HG02884 (cell line): ENCODE data around the gene FAM168B.

Source experiments
- ATAC-seq: cut with Tn5 transposase; IDR thresholded peaks from one replicate; pipeline ENCODE4 v1.9.1; 2021; ENCODE audit warnings: mild to moderate bottlenecking, moderate library complexity; ENCODE audit not compliant: unreplicated experiment

FAM168B gene

DNA sequence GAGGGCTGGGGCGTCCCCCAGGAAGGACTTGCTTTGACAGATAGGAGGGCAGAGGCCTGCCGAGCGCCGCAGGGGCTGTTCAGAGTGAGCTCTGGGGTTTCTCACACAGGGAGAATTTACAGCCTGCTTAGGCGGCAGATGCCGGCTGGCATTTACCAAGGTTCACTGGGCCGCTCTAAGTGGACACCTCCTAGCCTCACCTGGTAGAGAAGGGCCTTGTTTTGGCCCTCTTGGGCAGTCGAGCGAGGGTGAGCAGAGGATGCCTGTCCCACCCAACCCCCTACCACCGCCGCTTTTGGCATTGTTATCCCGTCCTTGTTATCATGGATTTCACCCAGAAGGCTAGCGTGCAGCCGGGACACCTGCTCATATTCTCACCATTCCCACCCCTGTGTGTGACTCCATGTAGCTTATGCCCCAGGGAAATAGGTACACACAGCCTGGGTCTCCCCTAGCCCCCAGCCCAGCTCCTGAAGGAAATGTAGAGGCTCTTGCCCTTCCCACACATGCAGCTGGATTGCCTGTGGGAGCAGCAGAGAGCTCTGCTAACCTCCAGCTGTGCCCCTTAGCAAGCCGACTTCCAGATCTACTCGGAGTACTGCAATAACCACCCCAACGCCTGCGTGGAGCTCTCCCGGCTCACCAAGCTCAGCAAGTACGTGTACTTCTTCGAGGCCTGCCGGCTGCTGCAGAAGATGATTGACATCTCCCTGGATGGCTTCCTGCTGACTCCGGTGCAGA is 52.4 kb downstream of the FAM168B start:
- no peak for ATAC-seq

DNA sequence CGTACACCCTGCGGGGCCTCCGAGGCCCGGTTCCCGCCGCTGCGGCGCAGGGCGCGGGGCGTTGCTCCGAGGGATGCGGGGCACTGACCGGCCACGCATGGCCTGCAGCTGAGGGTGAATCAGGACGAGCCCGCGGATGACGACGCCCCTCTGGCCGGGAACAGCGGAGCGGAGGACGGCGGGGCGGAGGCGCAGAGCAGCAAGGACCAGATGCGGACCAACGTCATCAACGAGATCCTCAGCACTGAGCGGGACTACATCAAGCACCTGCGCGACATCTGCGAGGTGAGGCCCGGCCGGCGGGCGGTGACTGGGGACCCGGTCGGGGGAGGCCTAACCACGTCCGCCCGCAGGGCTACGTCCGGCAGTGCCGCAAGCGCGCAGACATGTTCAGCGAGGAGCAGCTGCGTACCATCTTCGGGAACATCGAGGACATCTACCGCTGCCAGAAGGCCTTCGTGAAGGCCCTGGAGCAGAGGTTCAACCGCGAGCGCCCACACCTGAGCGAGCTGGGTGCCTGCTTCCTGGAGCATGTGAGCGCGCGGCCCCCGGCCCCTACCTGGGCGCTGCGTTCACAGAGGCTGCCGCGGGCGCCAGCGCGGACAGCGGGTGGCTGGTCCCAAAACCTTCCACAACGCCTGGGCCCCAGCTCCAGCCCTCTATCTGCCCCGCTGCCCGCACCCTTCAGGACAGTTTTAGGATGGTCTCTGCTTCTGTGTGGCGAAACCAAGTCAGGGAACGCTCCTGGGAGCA is 53.2 kb downstream of the FAM168B start:
- ATAC-seq: no peak

DNA sequence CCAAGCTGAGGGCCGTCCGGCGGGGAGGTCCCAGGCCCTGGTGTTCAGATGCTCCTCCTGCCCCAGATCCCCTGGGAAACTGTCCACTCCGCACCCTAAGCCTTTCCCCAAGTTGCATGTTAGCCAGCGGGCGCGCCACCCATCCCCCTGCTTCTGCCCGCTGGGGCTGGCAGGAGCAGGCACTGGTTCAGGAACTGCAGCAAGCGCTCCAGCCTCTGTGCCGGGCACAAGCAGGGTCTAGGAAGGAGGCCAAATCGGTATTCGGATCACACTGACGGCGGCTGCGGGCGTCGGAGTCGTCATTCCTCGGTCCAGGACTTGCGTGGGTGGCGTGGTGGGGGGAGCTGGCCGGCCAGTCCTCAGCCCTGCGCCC is 53.7 kb downstream of the FAM168B start:
- no peak for ATAC-seq

DNA sequence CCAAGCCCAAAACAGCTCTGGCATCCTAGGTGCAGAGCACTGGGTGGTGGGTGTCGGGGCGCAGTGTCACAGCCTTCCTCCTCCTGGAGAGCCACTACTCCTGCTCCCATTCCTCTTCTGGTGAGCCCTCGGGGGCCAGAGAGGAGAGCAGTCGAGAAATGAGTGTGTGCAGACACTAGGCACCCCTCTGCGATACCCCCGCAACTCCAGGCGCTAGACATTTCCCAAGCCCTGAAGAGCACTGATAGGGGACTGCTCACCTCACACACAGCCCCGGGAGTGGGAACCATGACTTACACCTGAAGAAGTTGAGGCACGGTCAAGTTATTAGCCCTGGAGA is 54.2 kb downstream of the FAM168B start:
- no peak for ATAC-seq

DNA sequence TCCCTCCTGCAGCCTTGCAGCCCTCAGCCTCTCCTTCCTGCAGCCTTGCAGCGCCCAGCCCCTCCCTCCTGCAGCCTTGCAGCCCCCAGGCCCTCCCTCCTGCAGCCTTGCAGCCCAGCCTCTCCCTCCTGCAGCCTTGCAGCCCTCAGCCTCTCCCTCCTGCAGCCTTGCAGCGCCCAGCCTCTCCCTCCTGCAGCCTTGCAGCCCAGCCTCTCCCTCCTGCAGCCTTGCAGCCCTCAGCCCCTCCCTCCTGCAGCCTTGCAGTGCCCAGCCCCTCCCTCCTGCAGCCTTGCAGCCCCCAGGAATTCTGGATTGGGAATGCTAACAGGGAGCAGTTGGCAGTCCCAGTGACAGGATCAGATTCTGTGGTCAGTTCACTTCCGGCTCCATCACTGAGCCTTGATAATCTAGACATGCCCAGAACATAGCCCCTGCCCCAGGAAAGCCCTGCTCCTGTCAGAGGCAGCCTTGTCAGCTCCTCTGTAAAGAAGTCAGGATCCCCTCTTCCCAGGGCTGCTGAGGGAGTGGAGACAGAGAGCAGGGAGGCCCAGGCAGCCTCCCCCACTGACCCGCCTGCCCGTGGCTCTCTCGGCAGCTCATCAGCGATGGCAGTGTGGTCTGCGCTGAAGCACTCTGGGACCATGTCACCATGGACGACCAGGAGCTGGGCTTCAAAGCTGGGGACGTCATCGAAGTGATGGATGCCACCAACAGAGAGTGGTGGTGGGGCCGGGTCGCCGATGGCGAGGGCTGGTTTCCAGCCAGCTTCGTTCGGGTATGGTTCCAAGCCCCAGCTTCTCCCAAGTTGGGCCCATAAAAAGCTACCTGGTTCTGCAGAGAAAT is 54.8 kb downstream of the FAM168B start:
- ATAC-seq: no peak

DNA sequence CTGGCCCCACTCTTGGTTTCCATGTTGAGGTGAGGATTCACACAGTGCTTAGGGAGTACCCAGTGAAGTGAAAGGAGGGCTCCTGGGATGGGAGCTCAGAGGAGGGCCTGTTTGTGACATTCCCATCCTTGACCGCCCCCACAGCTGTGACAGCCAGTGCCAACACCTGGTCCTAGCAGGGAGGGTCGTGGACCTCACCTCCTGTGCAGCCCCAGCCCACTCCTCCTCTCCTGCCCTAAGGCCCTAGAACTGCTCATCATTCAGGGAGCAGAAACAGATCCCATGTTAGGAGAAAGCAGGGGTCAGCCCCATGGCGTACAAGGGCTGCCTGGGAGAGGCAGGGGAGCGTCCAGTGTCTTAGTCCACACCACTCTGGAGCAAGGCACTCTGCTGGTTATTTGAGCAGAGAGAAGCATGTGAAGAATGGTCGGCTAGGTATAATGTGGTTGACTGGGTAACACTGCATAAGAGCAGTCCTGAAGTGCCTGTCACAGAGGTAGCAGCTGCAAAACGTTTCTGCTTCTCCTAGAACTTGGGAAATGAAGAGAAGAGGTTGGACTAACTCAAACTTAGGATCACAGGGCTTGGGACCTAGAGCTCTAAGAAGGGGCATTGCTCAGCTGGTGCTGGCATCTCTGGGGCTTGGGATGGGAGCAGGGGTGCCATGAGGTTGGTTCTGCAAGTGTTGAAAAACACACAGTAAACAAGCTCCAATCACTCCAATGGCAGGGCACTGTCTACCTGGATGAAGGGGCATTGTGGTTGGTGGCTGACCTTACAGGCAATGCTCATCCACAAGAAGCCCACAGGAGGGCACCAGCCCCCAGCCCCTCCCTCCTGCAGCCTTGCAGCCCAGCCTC is 55.6 kb downstream of the FAM168B start:
- no peak for ATAC-seq

DNA sequence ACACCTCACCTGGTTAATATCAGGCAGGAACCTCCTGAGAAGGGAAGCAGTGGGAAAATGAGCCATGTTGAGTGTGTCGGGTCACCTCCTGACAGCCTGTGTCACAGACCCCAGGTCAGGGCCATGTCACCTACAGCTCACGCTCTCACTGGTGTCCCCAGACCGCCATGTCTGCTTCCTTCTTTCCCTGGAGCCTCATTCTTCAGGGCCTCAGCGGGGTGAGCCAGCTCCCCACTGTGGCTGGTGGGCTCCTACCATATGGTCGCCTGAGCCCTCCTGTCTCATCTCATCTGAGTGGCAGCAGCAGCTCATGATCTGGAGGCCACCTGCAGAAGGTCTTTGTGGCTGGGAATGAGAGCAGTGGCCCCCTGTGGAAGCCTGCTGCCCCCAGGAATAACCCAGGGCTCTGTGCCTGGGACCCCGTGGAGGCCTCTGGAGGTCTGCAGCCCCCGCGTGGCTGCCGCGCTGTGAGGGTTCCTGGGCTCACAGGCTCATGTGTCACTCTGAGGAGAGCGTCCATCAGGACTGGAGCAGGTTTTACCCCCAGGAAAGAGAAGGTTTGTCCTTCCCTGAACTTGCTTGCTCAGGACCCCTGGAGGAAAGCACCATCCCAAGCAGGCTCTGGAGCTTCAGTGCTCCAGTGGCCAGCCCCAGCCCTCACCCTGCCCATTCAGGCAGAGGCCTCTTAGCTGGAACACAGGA is 56.4 kb downstream of the FAM168B start:
- ATAC-seq: no peak

DNA sequence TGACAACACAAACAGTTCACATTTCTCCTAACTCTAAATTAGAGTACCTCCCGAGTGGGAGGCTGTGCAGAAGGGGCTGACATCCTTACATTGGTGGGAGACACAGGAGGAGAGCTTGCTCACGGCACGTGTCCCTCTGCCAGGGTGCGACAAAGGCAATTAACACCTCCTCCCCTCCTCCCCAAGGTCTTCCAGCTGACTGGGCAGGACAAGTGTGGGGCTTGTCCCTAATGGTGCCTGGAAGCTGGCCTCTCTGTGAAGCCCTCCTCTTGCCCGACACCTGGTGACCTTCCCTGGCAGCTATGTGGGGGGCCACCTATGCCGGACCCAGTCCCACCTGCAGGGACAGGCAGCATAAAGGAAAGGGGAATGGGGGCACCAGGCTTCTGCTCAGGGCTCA is 57.0 kb downstream of the FAM168B start:
- ATAC-seq: no peak

DNA sequence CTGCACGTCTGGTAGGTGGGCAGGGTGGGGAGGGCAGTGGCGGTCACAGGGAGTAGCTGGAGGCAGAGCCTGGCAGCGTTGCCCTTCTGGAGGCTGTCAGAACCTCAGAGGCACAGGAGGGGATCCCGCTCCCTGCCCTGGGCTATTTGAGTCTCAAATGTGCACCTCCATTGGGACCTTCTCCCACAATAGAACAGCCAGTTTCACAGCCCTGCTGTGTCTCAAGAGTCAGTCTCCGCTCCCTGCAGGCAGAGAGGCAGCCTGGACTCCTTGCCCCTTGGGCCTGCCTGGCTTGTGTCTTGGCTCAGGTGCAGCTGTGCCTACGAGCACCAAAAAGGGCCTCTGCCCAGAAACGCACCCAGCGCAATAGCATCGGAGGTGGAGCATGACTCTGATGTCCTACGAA is 57.4 kb downstream of the FAM168B start:
- ATAC-seq: no peak

DNA sequence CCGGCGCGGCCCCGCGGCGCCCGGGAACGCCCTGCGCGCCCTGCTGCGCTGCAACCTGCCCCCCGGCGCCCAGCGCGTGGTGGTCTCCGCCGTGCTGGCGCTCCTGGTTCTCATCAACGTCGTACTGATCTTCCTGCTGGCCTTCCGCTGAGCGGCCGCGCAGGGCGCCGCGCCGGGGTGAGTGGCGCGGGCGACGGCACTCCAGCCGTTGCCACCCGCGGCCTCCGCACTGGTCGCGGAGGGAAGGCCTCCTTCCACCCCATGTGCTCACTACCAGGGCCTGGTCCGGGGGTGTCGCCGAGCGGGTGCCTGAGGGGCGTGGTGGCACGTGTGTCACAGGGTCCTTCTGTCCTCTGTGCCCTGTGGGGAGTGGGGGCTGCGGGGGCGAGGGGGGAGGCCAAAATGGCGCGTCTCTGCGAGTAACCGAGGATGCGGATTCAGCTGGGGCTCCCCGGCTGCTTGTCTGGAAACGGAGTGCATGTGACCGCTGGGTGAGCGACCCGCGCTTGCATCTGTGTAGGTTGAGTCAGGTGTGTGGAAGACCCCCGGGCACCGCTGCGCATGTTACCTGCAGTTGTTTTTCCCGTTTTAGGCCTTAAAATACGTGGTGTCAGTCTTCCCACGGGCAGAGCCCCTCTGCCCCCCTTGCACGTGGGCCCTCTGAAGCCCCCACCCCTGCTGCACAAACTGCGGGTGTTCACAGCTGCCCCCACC is 58.0 kb downstream of the FAM168B start:
- no peak for ATAC-seq

DNA sequence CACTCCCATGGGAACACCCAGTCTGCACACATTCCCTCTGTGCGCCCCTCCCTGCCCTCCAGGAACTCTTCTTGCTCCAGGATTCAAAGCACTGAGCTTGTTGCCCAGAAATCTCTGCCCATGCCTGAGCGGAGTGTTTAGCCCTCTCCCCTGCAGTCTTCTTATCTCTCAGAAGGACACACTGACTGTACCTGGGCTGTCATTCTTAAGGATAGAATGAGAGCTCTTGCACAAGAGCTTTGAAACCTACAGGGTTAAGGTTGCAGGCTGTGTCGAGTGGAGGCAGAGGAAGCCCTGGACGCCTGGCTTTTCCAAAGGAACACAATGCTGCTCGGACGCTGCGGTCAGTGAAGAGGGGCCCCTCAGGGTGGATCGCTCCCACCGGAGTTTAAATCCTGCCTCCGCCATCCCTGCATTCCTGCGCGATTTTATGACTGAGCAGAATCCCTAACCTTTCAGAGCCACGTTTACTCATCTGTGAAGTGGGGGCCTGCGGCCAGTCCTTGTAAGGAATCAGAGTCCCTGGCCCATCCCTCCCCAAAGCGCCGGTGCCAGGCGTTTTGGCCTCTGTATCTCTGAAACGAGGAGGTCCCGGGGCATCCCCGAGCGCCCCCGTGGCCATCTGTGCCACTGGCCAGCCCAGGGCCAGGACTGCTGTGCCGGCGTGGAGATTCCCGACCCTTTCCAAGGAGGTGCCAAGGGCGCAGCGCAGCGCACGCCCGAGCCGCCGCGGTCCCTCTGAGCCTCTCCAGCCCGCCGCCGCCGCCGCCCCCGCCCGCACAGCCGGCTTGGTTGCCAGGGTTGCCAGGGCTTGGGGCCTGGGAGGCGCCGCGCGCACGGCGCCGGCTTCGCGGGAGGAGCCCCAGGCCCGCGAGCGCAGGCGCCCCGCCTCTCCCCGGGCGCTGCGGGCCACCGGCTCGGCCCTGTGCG is 58.9 kb downstream of the FAM168B start:
- no peak for ATAC-seq

DNA sequence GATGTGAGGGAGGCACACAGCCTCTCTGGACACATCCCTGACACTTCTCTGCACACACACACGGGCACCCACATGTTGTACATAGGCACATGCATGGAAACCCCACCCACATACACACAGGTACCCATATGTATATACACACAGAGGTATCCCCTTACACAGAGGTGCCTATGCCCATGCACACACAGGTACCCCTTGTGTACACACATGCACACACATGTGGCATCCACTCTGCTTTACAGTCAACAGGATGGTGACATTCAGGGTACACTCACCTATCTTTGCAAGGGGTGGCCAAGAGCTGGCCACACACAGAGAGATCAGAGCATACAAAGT is 59.5 kb downstream of the FAM168B start:
- no peak for ATAC-seq

DNA sequence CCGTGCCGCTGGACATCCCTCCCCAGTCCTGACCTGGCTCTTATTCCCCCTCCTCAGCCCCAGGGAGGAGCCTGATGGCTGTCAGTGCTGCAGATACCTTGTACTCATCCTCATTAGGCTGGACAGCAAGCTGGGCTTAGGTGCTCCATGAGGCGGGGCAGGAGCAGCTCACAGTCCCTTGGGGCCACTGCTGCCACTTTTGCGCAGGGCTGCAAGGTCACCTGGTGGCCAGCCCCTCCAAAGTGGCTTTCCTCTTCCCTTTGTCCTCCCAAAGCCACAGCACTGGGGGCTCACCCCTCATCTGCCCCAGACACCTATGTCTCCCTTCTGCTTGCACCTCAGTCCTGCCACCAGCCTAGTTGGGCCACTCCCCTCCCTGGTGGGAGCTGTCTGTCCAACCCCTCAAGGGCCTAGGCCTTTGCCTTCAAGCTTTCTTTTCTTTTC is 60.8 kb downstream of the FAM168B start:
- ATAC-seq: no peak

DNA sequence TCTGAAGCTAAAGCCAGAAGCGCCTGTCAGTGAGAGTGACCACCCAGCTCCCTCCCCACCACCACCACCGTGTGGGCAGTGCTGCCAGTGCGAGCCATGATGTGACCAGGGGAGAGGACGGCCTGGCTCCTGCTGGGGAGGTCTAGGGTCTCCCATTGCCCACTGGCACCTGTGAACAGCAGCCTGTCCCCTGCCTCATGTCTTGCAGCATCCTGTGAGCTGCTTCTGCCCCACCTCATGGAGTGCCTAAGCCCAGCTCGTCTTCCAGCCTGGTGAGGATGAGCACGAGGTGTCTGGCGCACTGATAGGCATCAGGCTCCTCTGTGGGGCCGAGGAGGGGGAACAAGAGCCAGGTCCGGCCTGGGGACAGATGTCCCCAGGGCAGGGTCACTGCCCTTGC is 61.4 kb downstream of the FAM168B start:
- ATAC-seq: no peak

DNA sequence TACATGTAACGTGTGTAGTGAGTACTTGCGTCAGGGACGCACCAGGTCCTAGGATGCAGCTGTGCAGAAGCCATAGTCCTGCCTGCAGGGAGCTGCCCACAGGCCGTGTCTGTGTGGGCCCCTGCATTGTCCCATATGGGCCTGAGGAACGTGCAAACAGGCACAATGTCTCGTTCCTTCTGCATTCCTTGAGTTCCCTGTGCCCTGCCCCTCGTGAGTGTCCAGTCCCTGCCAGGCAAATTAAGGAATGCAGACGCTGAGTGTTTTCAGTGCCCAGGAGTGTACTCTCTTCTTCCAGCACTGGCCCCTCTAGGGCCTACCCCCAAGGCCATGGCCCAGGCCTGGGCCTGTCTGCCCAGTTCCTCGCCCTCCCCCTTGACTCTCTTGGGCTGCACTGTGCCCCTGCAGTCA is 61.8 kb downstream of the FAM168B start:
- no peak for ATAC-seq

DNA sequence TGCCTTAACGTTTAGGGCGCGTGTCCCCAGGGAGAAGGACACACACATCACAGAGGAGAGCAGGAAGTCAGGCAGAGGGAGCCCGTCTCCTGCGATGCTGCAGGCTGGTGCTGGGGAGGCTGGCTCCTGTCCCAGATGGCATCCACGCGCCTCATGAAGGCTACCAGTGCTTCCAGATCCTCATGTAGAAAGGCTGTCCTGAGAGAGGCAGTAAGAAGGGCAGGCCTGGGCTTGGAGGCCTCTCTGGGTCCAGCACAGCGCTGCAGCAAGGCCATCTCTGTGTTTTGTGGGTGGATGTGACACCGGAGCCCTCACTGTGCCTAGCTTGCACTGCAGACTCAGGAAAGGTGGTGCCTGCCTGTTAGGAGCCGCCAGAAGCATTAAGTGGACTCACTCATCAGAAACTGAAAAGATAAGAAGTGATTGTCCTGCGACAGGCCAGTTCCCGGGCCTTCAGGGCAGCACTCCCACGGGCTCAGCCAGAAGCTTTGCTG is 62.7 kb downstream of the FAM168B start:
- ATAC-seq: no peak

DNA sequence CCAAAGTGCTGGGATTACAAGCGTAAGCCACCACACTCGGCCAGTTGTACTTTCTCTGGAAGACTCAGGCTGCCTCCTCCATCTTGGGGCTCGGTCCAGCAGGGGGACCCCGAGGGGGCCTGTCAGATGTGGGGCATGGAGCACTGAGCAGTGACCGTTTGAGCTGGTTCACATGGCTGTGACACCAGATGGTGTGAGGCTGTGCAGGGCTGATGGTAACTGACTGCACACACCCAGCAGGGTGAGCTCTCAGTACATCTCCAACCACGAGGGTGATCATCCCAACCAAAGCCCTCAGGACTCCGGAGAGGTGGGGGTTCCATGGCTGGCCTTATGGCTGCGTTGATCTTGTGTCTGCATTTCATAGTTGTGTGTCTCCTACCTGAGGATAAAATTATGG is 63.4 kb downstream of the FAM168B start:
- no peak for ATAC-seq
